ENCODE results near the gene MAD1L1.
"Not testable (repeated sequence)": the region's sequence is repeated elsewhere in the genome, so short reads cannot be mapped to it uniquely, and the experiment has no call there.

MAD1L1 gene

GRCh38 chr7:2080477-2080876, 152.3 kb downstream of the MAD1L1 start:
- no peak for DNase-seq

GRCh38 chr7:2080060-2080387, 152.7 kb downstream of the MAD1L1 start:
- no peak for DNase-seq

DNA sequence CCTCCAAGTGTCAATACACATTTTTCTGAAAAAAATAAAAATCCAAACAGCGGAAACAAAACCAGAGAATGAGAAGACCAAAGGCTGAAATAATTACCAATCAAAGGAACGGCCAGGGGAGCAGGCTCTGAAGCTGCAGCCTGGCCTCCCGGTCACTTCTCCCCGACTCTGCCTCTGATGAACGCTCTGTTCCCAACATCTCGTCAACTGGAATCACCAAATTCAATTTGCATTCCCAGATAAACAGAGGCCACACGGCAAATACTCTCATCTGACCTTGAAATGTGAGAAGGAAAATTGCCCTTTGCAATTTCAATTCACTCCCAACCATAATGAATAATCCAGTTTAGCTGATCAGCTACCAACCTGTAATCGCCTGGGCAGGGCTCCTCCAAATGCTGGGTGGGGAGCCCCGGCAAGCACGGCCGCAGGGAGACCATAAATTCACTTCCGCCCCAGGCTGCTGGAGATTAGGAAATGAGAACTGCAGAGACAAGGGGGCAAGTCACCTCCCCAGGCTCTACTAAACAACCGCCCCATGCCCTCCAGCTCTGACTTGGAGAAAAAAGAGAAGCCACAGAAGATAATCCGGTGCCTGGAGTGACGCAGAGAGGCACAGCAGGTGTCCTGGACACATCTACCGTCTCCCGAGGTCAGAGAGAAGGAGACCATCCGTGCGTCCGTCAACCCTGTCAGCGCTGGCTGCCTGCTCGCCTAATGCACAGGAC, 153.2 kb downstream of the MAD1L1 start:
- DNase-seq: no peak

DNA sequence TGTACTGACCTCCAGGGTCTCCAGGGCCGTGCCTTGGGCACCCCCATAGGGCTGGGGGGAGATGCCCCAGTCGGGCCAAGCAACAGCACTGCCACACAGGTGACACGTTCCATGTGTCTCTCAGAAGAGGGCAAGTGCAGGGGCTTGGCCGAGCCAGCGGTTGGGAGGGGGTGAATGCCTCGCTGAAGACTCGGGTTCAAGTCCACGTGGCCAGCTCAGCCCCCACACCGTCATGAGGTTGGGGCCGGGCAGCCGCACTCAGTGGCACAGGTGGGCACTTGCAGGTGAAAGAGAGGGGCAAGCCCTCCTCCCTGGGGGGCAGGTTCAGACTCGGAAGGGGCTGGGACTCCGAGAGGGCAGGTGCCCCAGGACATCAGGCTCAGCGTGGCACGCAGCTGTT, 153.8 kb downstream of the MAD1L1 start:
- DNase-seq: no peak

DNA sequence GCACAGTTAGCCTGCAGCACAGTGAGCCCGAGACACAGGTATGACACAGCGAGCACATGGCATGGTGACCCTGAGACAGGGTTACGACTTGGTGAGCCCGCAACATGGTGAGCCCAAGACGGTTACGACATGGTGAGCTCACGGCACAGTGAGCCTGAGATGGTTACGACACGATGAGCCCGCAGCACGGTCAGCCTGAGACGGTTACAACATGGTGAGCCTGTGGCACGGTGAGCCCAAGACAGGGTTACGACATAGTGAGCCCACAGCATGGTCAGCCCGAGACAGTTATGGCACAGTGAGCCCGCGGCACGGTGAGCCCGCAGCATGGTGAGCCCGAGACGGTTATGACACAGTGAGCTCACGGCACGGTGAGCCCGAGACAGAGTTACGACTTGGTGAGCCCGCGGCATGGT, 156.1 kb downstream of the MAD1L1 start:
- DNase-seq: no peak

GRCh38 chr7:2075811-2076210, 156.9 kb downstream of the MAD1L1 start:
- no peak for DNase-seq

- no peak for DNase-seq
These were observed 158.1 kb downstream of the MAD1L1 start for GRCh38 chr7:2074691-2075090.

DNA sequence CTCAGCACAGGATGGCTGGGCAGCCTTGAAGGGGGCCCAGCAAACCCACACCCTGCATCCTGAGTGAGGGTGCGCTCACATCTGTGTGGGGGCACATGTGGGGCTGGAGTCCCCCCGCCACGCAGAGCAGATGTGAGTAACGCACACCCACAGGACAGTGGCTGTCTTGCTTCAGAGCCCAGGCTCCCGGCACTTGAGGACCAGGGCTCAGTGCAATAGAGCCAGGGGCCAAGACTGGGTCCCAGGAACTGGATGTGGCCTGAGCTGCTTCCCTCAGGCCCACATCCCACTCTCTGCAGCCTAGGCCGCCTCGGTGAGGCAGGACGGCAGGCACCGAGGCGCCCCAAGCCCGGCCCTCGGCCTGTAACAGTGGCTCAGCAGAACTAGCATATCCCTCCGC, 159.9 kb downstream of the MAD1L1 start:
- DNase-seq: no peak

DNA sequence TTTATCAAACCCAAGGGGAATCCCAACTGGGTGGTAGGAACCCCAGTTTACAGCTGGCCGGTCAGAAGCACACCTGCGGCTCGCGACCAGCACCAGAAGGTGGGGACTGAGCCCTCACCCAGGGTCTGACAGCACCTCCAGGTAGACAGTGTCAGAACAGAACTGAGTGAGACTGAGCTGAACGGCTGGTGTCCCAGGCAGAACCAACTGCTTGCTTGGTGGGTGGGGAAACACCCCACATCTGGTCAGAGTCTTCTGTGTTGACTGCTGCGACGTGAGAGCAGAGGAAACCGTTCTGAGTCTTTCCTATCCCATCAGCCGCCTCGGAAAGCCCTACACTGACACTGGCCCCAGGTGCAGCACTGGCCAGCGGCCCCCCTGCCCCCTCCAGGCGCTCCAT, 160.7 kb downstream of the MAD1L1 start:
- DNase-seq: no peak

DNA sequence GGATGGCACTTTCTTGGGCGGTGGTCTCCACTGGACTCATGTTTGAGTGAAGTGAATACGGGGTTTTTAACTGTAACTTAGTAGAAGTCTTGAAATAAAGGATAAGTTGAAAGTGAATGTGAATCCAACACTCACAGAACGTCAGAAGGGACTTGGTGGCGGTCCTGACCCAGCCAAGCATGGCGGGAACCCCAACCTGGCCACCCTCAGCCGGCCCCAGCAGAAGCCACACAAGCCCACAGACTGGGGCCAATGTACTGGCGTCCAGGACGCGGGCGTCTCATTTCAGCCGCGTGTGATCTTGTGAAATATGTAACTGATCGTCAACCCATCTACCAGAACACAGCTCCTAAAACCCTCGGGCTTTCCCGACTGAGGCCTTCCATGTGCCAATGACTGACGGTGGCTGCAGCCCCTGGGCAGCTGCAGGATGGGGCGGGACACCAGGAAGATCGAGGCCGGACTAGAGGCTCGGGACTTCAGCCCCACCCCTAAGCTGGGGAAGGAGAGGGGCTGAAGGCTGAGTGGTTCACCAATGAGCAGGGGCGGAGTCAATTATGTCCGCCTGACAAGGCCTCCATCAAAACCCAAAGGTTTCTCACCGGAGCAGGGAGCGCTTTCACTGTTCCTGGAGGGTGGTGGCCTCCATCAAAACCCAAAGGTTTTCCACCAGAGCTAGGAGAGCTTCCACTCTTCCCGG, 161.5 kb downstream of the MAD1L1 start:
- DNase-seq: no peak

- DNase-seq: no peak
These were observed 162.5 kb downstream of the MAD1L1 start for GRCh38 chr7:2070151-2070763.

GRCh38 chr7:2069472-2069860, 163.3 kb downstream of the MAD1L1 start:
- no peak for DNase-seq

- DNase-seq: no peak
These were observed 163.9 kb downstream of the MAD1L1 start for GRCh38 chr7:2068693-2069471.

DNA sequence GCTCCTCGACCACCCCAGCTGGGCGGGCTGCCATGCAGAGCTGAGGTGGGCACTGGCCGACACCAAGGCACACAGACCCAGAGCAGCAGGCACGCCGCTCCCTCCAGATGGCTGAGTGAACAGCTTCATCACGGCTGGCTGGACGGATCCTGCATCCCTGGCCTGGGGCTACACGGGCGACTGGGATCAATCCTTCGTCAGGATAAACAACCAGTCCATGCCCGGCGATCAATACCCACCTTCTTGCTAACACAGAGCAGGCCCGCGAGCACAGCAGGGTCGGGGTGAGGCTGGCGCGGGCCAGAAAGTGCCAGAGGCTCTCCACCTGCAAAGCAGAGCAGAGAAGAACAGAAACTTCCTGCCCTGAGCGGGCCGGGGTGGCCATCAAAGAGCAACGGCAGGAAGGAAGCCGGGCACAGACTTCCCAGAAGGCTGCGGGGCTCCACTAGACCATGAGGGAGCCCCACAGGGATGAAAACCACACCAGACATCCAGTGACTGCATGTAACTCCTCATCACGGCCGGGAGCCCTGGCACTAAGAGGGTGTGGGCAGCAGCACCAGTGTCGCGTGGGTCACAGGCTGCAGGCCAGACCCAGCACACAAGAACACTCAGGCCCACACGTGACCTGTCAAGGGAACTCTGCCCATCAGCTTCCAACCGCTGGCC, 166.4 kb downstream of the MAD1L1 start:
- no peak for DNase-seq

DNA sequence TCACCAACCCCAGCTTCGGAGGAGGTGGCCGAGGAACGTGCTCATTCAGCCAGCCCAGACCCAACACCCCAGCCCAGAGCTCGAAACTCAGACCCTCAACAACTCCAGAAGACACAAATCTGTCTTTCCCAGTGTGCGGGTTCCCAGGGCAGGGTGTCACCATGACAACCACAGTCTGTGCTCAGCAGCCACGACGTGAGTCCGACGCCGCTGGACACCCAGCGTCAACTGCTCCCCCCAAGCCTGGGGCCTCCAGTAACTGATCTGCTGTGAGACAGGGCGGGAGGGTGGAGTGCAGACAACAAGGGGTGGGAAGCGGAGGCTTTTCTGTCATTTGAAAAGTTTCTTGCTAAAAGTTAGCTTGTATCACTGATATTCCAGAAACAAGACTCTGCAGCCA, 167.2 kb downstream of the MAD1L1 start:
- DNase-seq: no peak

GRCh38 chr7:2063563-2064260, 169.0 kb downstream of the MAD1L1 start:
- DNase-seq: no peak

GRCh38 chr7:2062648-2063047, 170.1 kb downstream of the MAD1L1 start:
- DNase-seq: no peak

DNA sequence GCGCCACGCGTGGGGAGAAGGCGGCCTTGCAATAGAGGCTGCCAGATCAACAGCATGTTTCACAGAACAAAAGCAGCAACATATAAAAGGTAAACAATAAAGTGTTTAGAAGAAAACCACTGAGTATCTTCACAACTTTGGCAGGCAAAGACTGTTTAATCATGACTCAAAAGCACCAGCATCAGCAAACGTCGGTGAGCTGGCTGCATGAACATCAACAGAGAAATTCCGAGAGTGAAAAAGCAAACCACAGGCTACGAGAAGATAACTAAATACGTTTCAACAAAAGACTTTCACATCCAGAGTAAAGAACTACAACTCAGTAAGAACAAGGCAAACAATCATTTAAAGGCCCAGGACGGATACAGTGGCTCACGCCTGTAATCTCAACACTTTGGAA, 172.0 kb downstream of the MAD1L1 start:
- no peak for DNase-seq

- no peak for DNase-seq
These were observed 172.6 kb downstream of the MAD1L1 start for GRCh38 chr7:2059964-2060700.

DNA sequence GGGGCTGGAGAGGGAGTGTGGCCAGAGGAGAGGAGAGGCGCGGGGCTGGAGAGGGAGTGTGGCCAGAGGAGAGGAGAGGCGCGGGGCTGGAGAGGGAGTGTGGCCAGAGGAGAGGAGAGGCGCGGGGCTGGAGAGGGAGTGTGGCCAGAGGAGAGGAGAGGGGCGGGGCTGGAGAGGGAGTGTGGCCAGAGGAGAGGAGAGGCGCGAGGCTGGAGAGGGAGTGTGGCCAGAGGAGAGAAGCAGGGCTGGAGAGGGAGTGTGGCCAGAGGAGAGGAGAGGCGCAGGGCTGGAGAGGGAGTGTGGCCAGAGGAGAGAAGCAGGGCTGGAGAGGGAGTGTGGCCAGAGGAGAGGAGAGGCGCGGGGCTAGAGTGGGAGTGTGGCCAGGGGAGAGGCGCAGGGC, 174.5 kb downstream of the MAD1L1 start:
- not testable (repeated sequence) for DNase-seq

- no peak for DNase-seq
These were observed 176.8 kb downstream of the MAD1L1 start for GRCh38 chr7:2055956-2056355.

DNA sequence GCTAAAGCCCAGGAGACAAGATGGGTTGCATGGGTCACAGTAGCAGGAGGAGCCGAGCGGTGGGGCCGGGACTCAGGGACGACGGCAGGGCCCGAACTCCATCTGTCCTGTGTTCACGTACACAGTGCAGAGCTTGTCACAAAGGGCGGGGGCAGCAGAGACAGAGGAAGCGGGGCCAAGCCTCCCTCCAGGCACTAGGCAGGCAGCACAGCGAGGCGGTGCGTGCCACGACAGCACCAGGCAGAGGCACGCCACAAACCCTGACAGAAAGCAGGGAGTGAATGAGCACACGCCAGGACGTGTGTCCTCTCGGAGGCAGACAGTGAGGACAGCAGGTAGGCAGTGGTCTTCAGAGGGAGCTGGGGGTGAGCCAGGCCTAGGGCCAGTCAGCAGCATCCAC, 177.8 kb downstream of the MAD1L1 start:
- no peak for DNase-seq
